HepG2 (cell line): Measurements from ENCODE around the gene FRS2. TPM values are rescaled to one million over a fixed set of nuclear protein-coding genes. Genes with fewer than 3 reads are reported as not detected.
A peak's percentile ranks its signal among the peaks of the same experiment; 100 is the strongest.

Experiments
- AKNA ChIP-seq: sonication (generic); formaldehyde crosslinking; IDR thresholded peaks from 2 replicates; pipeline ENCODE4 v1.4.0; 2020; ENCODE audit warnings: missing genetic modification reagents, borderline replicate concordance
- KDM3A ChIP-seq: IDR thresholded peaks from 2 replicates; pipeline ENCODE4 v1.6.1; 2018; ENCODE audit warnings: low read depth, missing compliant biosample characterization
- MIER3 ChIP-seq: IDR thresholded peaks from 2 replicates; pipeline ENCODE4 v1.6.1; 2016; ENCODE audit warnings: missing compliant biosample characterization, borderline replicate concordance
- MIXL1 ChIP-seq: IDR thresholded peaks from 2 replicates; pipeline ENCODE4 v1.6.1; 2016
- MTA3 ChIP-seq: sonication (generic); formaldehyde crosslinking; IDR thresholded peaks from 2 replicates; pipeline ENCODE4 v1.4.0; 2020; ENCODE audit warnings: missing genetic modification reagents
- PAXIP1 ChIP-seq: sonication (generic); formaldehyde crosslinking; conservative IDR thresholded peaks from 2 replicates; pipeline ENCODE4 v1.4.0; 2020; ENCODE audit warnings: mild to moderate bottlenecking, missing genetic modification reagents, moderate library complexity
- POGK ChIP-seq: sonication (generic); formaldehyde crosslinking; conservative IDR thresholded peaks from 2 replicates; pipeline ENCODE4 v1.8.0; 2022; ENCODE audit warnings: mild to moderate bottlenecking, moderate library complexity, missing genetic modification reagents
- RBM22 ChIP-seq: fragments of 200-400 bp; formaldehyde crosslinking; optimal IDR thresholded peaks from 2 replicates; pipeline ENCODE3; 2017; ENCODE audit warnings: mild to moderate bottlenecking, low read length, moderate library complexity
- SP5 ChIP-seq: IDR thresholded peaks from 2 replicates; pipeline ENCODE4 v1.6.1; 2016; ENCODE audit warnings: low read depth, borderline replicate concordance
- SRF ChIP-seq: IDR thresholded peaks from 2 replicates; pipeline ENCODE4 v1.6.1; 2011; ENCODE audit warnings: mild to moderate bottlenecking, low read depth, low read length, moderate library complexity
- USF2 ChIP-seq, 2 experiments: sonication (generic) in 1 of 2; formaldehyde crosslinking in 1 of 2; IDR thresholded peaks; 2 replicates each; pipeline versions ENCODE4 v1.5.1 to v1.6.1; 2011 to 2020; ENCODE audit warnings: borderline replicate concordance in 1 of 2, low read depth in 1 of 2, low read length in 1 of 2, mild to moderate bottlenecking in 1 of 2, missing genetic modification reagents in 1 of 2, moderate library complexity in 1 of 2
- ZNF224 ChIP-seq: sonication (generic); formaldehyde crosslinking; IDR thresholded peaks from 2 replicates; pipeline ENCODE4 v1.5.0; 2020; ENCODE audit warnings: mild to moderate bottlenecking, missing genetic modification reagents
- ZNF329 ChIP-seq: sonication (generic); formaldehyde crosslinking; IDR thresholded peaks from 2 replicates; pipeline ENCODE4 v1.9.0; 2021; ENCODE audit warnings: low read depth, mild to moderate bottlenecking, missing genetic modification reagents
- ZNF562 ChIP-seq: sonication (generic); formaldehyde crosslinking; IDR thresholded peaks from 2 replicates; pipeline ENCODE4 v1.8.0; 2022; ENCODE audit warnings: missing genetic modification reagents, borderline replicate concordance
- ZNF564 ChIP-seq: sonication (generic); formaldehyde crosslinking; IDR thresholded peaks from 2 replicates; pipeline ENCODE4 v1.8.1; 2023; ENCODE audit warnings: mild to moderate bottlenecking, missing genetic modification reagents
- polyA plus RNA-seq, 8 experiments: library from polyadenylated mRNA; depleted of rRNA in 3 of 8; stranded (reverse) in 7 of 8; unstranded in 1 of 8; fragments of >200 nt; fragmentation: Illumina TruSeq in 4 of 8; extraction: Trizol in 4 of 8; gene quantifications; 2 replicates each; pipeline versions ENCODE4 v1.2.1 to v1.2.3, GENCODE V29; 2011 to 2016; ENCODE audit warnings: low read depth in 4 of 8, missing spikeins in 1 of 8, mixed read lengths in 1 of 8; ENCODE audit not compliant: insufficient read depth in 1 of 8
- total RNA-seq, 5 experiments: library from RNA; depleted of rRNA; stranded (reverse); fragments of >200 nt; fragmentation: Illumina TruSeq; extraction: Trizol; gene quantifications; 2 replicates each; pipeline ENCODE4 v1.2.3, GENCODE V29; 2016; ENCODE audit warnings: low read depth in 1 of 5

Gene FRS2
- total and polyA plus RNA-seq, 2 of the 13 experiments (the other 11 are each of a cell fraction or from before 2014, with no cell fraction given), result 8.3 to 16.8 TPM

GRCh38 chr12:69470189-69471075, at the start of gene FRS2 (continued):
- TF ChIP-seq USF2 (IDR thresholded peaks at IDR 0.05; ENCODE audit: low read depth, low read length), result no peak
- no peak for TF ChIP-seq USF2 (CRISPR knock-in tag; IDR thresholded peaks at IDR 0.05; ENCODE audit: borderline replicate concordance)
- no peak; the same call in 1 of the 2 replicates for TF ChIP-seq ZNF564 (CRISPR knock-in tag)
- TF ChIP-seq PAXIP1 (CRISPR knock-in tag), result peak; percentile 60; the same call in 1 of the 2 replicates
- TF ChIP-seq ZNF224 (CRISPR knock-in tag), result no peak
- TF ChIP-seq MIER3 (CRISPR knock-in tag), result no peak; the same call in 1 of the 2 replicates
- no peak for TF ChIP-seq MTA3 (CRISPR knock-in tag)
- TF ChIP-seq KDM3A (CRISPR knock-in tag), result peak; percentile 49; the same call in 1 of the 2 replicates
- TF ChIP-seq POGK (CRISPR knock-in tag), result peak; percentile 62
- peak; percentile 54; the same call in 1 of the 2 replicates for TF ChIP-seq MIXL1 (CRISPR knock-in tag)
- TF ChIP-seq ZNF329 (CRISPR knock-in tag), result peak; percentile 25; the same call in 1 of the 2 replicates
- TF ChIP-seq AKNA, result no peak
- no peak for TF ChIP-seq SRF
- TF ChIP-seq SP5 (CRISPR knock-in tag), result no peak
- TF ChIP-seq ZNF562 (CRISPR knock-in tag), result no peak
- no peak for TF ChIP-seq RBM22
